ENCODE data around the gene KMT2B. TPM values are rescaled to one million over a fixed set of nuclear protein-coding genes. Genes with fewer than 3 reads are reported as not detected.

The KMT2B gene
- total RNA-seq, 1 experiment from 2014 or later = 10.8 TPM

- Histone ChIP-seq H3K27me3 (ENCODE audit: low read length) (no peaks in the 10 kb centered on the region), H3K27ac (ENCODE audit: low read length) (no peak overlapping the region), H3K36me3 (ENCODE audit: low read depth, low read length) (no peaks in the 10 kb centered on the region), H3K9ac (ENCODE audit: low read length) (no peak overlapping the region), H3K9me2 (replicated peaks; ENCODE audit: low read length) (no peaks in the 10 kb centered on the region), H3K4me1 (ENCODE audit: insufficient read depth, low read length) (no peaks in the 10 kb centered on the region), H2AFZ (ENCODE audit: low read length) (no peak overlapping the region), H3F3A (ENCODE audit: low read length, unreplicated experiment) (no peaks in the 10 kb centered on the region), H4K20me1 (ENCODE audit: low read length) (no peaks in the 10 kb centered on the region), H3K4me3 (ENCODE audit: low read length) (no peak overlapping the region), H3K79me2 (ENCODE audit: low read length) (no peaks in the 10 kb centered on the region), H3K9me3 (ENCODE audit: low read length) (no peaks in the 10 kb centered on the region), H3K4me2 (ENCODE audit: low read length) (no peak overlapping the region)
- ChIA-PET CTCF (no interaction called here), POLR2A (ENCODE audit: unreplicated experiment) (no interaction called here)
- no peak for ATAC-seq
- intact Hi-C loops (cut with micrococcal nuclease) = no loop called here
- DNase-seq = no peak
- BruUV-seq (replicated peaks) = no TSS peak
- no peak for TF ChIP-seq EZH2 (IDR thresholded peaks at IDR 0.05; ENCODE audit: low read length, unreplicated experiment)
Measured at GRCh38 chr19:35780058-35780457, 62.3 kb downstream of the KMT2B start.

GRCh38 chr19:35780717-35781116, 62.9 kb downstream of the KMT2B start:
- Histone ChIP-seq H3K9me2 (replicated peaks; ENCODE audit: low read length) (no peaks in the 10 kb centered on the region), H3K9me3 (ENCODE audit: low read length) (no peaks in the 10 kb centered on the region), H3K27ac (ENCODE audit: low read length) (no peak overlapping the region), H4K20me1 (ENCODE audit: low read length) (no peaks in the 10 kb centered on the region), H3K36me3 (ENCODE audit: low read depth, low read length) (no peaks in the 10 kb centered on the region), H3K9ac (ENCODE audit: low read length) (no peak overlapping the region), H3F3A (ENCODE audit: low read length, unreplicated experiment) (no peaks in the 10 kb centered on the region), H3K79me2 (ENCODE audit: low read length) (no peaks in the 10 kb centered on the region), H3K4me2 (ENCODE audit: low read length) (no peak overlapping the region), H3K4me1 (ENCODE audit: insufficient read depth, low read length) (no peaks in the 10 kb centered on the region), H2AFZ (ENCODE audit: low read length) (no peak overlapping the region), H3K4me3 (ENCODE audit: low read length) (no peak overlapping the region), H3K27me3 (ENCODE audit: low read length) (no peaks in the 10 kb centered on the region)
- no TSS peak for BruUV-seq (replicated peaks)
- ATAC-seq (no peak), DNase-seq (no peak)
- CTCF ChIA-PET = no interaction called here
- TF ChIP-seq EZH2 (IDR thresholded peaks at IDR 0.05; ENCODE audit: low read length, unreplicated experiment) (no peak), EZH2phosphoT487 (IDR thresholded peaks at IDR 0.05; ENCODE audit: borderline replicate concordance, low read length) (no peak)
- intact Hi-C loops (cut with micrococcal nuclease) = no loop called here
- POLR2A ChIA-PET (ENCODE audit: unreplicated experiment) = no interaction called here

- no peaks in the 10 kb centered on the region for H3K27me3 ChIP-seq (ENCODE audit: low read length)
- ATAC-seq (no peak), DNase-seq (no peak)
- H3K79me2 ChIP-seq (ENCODE audit: low read length) = no peaks in the 10 kb centered on the region
- no peaks in the 10 kb centered on the region for H3K9me2 ChIP-seq (replicated peaks; ENCODE audit: low read length)
- H3K9ac ChIP-seq (ENCODE audit: low read length) = no peak overlapping the region
- intact Hi-C loops (cut with micrococcal nuclease) = no loop called here
- no peaks in the 10 kb centered on the region for H3K36me3 ChIP-seq (ENCODE audit: low read depth, low read length)
- H3K27ac ChIP-seq (ENCODE audit: low read length) = no peak overlapping the region
- ChIA-PET POLR2A (ENCODE audit: unreplicated experiment) (no interaction called here), CTCF (no interaction called here)
- TF ChIP-seq EZH2phosphoT487 (IDR thresholded peaks at IDR 0.05; ENCODE audit: borderline replicate concordance, low read length) (no peak), CTCF (conservative IDR thresholded peaks at IDR 0.05; ENCODE audit: low read depth, low read length) (no peak), EZH2 (IDR thresholded peaks at IDR 0.05; ENCODE audit: low read length, unreplicated experiment) (no peak)
- no peaks in the 10 kb centered on the region for H3K4me1 ChIP-seq (ENCODE audit: insufficient read depth, low read length)
- no peak overlapping the region for H3K4me2 ChIP-seq (ENCODE audit: low read length)
- H3K9me3 ChIP-seq (ENCODE audit: low read length) = no peaks in the 10 kb centered on the region
- no TSS peak for BruUV-seq (replicated peaks)
- no peak overlapping the region for H2AFZ ChIP-seq (ENCODE audit: low read length)
- H3K4me3 ChIP-seq (ENCODE audit: low read length) = no peak overlapping the region
- H4K20me1 ChIP-seq (ENCODE audit: low read length) = no peaks in the 10 kb centered on the region
- H3F3A ChIP-seq (ENCODE audit: low read length, unreplicated experiment) = no peaks in the 10 kb centered on the region
Measured at GRCh38 chr19:35781650-35782049, 63.8 kb downstream of the KMT2B start.

GRCh38 chr19:35782589-35782988, 64.8 kb downstream of the KMT2B start:
- intact Hi-C loops (cut with micrococcal nuclease) = no loop called here
- H3K36me3 ChIP-seq (ENCODE audit: low read depth, low read length) = no peaks in the 10 kb centered on the region
- no peaks in the 10 kb centered on the region for H3F3A ChIP-seq (ENCODE audit: low read length, unreplicated experiment)
- POLR2A ChIA-PET (ENCODE audit: unreplicated experiment) = no interaction called here
- H3K27me3 ChIP-seq (ENCODE audit: low read length) = no peaks in the 10 kb centered on the region
- no peak overlapping the region for H3K27ac ChIP-seq (ENCODE audit: low read length)
- H3K9me3 ChIP-seq (ENCODE audit: low read length) = no peaks in the 10 kb centered on the region
- CTCF ChIA-PET = no interaction called here
- H4K20me1 ChIP-seq (ENCODE audit: low read length) = no peaks in the 10 kb centered on the region
- H3K9ac ChIP-seq (ENCODE audit: low read length) = no peak overlapping the region
- TF ChIP-seq EZH2 (IDR thresholded peaks at IDR 0.05; ENCODE audit: low read length, unreplicated experiment) (no peak), EZH2phosphoT487 (IDR thresholded peaks at IDR 0.05; ENCODE audit: borderline replicate concordance, low read length) (no peak), CTCF (conservative IDR thresholded peaks at IDR 0.05; ENCODE audit: low read depth, low read length) (no peak)
- no peaks in the 10 kb centered on the region for H3K79me2 ChIP-seq (ENCODE audit: low read length)
- no peak overlapping the region for H2AFZ ChIP-seq (ENCODE audit: low read length)
- no peak overlapping the region for H3K4me2 ChIP-seq (ENCODE audit: low read length)
- DNase-seq (no peak), ATAC-seq (no peak)
- no peaks in the 10 kb centered on the region for H3K9me2 ChIP-seq (replicated peaks; ENCODE audit: low read length)
- H3K4me3 ChIP-seq (ENCODE audit: low read length) = no peak overlapping the region
- no TSS peak for BruUV-seq (replicated peaks)
- H3K4me1 ChIP-seq (ENCODE audit: insufficient read depth, low read length) = no peaks in the 10 kb centered on the region

All from PC-3 (cell line).